Fibroblast of the aortic adventitia (primary cell): ENCODE data around the gene NDUFS5. TPM values are rescaled to one million over a fixed set of nuclear protein-coding genes. Genes with fewer than 3 reads are reported as not detected.

Source experiments
- DNase-seq: peaks from one replicate; pipeline ENCODE4 v3.0.0-alpha.2; 2010; ENCODE audit warnings: low read depth
- H3K4me3 ChIP-seq: 2 replicates; pipeline ENCODE4 v1.5.1; 2011; ENCODE audit warnings: low read depth, mild to moderate bottlenecking, control low read depth, low read length, moderate library complexity
- CTCF ChIP-seq: IDR thresholded peaks from 2 replicates; pipeline ENCODE4 v1.5.1; 2011; ENCODE audit warnings: mild to moderate bottlenecking, low read length, control low read depth, inconsistent platforms; ENCODE audit not compliant: insufficient read depth
- total RNA-seq: library from RNA; depleted of rRNA; stranded (reverse); fragments of >200 nt; gene quantifications from 2 replicates; pipeline ENCODE4 v1.2.3, GENCODE V29; 2012; ENCODE audit warnings: low replicate concordance

NDUFS5 gene
- total RNA-seq, 1 donor = 365 TPM

DNA sequence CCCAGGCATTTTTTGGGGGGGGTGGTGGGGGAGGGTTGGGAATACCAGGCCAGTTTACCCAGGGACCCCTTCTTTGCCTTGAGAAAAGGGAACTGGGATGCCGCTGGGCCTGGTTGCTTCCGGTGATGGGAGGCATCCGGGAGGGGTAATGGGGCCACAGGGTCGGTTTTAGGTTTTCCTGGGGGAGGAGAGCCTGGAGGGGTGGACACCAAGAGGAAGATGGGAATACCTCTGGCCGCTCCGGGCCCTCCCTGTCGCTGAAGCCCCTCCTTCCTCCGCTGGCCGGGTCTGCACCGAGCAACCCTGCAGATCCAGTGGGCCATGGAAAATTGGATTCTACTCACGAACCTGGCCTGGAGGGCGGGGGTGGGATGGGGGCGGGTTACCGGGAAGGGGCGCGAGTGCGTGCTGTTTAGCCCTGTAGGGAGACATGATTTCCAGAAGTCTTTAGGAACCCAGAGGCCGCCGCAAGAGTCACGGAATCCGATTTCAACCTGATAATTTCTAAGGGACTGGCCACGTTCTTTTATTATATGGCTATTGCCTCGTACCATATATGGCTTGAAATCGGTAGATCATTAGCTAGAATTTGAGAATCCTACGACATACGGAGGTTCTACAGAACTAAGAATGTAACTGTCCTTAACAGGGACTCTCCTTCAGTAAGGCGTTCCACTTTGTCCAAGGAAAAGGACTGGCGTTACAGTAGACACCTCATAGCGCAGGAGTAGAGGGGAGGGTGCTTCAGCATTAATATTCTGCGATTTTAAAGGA is 34.3 kb upstream of the NDUFS5 start:
- H3K4me3 ChIP-seq = peak overlapping the region; percentile 89
- peak; percentile 29 for DNase-seq
- no peak for TF ChIP-seq CTCF

- no peak for TF ChIP-seq CTCF
- H3K4me3 ChIP-seq = peak overlapping the region; percentile 89
- DNase-seq = no peak
Observed at GRCh38 chr1:38992412-38993111, 33.6 kb upstream of the NDUFS5 start.

DNA sequence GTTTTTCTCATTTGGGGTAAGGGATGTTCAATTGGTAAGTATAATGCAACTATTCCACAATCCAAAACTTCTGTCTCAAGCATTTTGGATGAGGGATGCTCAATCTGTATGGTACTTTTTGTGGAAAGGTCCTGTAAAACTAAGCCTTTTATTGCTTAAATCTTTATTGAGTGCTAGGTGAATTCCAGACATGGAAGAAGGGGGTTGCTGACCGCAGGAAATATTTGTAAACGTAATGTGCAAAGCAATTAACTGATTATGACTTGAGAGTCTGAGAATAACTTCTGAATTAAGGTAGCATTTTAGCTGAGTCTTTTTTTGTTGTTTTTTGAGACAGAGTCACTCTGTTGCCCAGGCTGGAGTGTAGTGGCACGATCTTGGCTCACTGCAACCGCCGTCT is 32.0 kb upstream of the NDUFS5 start:
- TF ChIP-seq CTCF = no peak
- DNase-seq = no peak
- no peak overlapping the region for H3K4me3 ChIP-seq

DNA sequence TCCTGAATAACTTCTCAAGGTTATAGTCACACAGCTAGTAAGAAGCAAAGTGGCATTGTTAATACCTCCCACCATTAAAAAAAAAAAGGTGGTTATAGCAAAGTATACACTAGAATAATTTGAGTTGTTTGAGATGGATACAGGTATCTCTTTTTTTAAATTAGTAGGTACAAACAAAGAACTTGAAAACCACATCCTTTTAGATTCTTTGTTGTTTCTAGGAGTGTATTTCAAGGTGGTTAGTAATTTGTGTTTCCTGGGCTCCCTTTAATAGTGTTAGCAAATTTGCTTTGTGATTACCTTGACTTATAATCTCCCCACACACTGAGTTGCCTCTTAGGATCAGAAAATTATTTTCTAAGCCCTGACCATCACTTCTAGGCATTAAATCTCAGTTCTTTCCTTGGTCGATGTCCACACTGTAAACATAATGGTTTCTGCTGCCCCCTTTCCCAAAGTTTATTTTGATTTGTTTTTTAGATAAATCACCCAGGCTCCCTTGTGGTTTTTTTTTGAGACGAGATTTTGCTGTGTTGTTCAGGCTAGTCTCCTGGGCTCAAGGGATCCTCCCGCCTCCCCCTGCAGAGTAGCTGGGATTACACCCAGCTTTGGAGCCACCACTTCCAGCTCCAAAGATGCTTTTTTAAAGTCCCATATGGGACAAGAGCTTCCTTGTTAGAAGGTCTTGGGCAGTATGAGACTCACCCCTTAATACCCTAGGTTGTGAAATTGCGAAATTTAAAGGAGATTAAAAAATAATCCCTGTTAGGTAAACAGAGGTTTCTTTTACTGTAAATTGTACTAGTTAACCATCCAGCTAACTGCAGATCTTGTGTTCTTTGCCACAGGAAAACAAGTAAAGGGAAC is 28.9 kb upstream of the NDUFS5 start:
- no peak overlapping the region for H3K4me3 ChIP-seq
- DNase-seq = no peak
- no peak for TF ChIP-seq CTCF

- TF ChIP-seq CTCF = no peak
- DNase-seq = no peak
- no peak overlapping the region for H3K4me3 ChIP-seq
Observed at GRCh38 chr1:38997901-38998190, 28.3 kb upstream of the NDUFS5 start.

DNA sequence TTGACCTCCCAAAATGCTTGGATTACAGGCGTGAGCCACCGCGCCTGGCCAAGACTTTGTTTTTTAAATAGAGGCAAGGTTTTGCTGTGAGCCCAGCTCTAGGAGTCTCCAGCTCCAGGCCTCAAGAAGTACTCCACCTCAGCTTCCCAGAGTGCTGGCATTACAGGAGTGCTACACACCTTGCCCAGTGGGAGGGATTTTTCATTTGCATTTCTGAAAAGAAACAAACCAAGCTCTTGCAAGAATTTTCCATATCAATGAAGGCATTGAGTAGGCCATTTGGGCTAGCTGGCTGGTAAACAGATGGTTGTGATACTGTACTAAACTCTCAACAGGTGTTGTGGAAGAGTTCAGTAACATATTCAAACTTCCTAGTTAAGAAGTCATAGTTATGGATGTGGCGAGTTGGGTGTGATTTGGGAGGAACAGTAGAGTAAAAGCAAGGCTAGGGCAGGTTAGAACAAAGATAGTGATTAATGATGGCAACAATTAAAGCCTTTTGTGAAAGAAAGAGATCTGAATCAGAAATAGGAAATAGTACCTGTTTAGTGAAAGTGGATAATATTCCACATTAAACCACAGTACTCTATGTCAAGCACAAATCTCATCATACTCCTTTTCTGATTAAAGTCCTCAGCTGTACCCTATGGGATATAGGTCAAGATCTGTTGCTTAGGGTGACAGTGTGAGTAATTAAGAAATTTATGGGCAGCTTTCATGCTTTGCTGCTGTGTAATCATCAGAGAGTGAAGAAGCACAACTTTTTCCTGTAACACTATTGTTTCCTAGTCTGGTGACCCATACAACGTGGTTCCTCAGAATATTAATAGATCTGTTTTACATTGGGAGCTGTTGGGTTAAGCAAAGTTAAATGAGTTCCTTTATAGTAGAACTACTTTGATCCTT is 24.4 kb upstream of the NDUFS5 start:
- DNase-seq = no peak
- no peak overlapping the region for H3K4me3 ChIP-seq
- TF ChIP-seq CTCF = no peak
